ENCODE measurements around the gene GTF2B.

DNA sequence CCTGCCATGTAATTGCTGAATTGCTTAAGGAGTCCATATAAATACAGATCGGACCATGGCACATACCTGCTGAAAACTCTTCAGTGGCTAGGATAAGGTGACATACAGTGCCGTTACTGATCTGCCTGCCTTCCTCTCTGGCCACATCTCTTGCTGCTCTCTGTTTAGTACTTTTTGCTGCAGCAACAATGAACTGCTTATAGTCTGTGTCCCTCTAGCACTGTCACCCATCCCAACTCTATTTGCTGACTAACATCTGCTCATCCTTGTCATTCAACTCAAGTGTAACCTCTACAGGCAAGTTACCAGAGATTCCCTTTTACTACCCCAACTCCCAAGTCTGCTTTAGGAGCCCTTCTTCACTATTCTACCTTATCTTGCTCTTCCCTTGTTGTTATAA lies 65.6 kb downstream of the GTF2B start:
- TF ChIP-seq, protein P1, sequence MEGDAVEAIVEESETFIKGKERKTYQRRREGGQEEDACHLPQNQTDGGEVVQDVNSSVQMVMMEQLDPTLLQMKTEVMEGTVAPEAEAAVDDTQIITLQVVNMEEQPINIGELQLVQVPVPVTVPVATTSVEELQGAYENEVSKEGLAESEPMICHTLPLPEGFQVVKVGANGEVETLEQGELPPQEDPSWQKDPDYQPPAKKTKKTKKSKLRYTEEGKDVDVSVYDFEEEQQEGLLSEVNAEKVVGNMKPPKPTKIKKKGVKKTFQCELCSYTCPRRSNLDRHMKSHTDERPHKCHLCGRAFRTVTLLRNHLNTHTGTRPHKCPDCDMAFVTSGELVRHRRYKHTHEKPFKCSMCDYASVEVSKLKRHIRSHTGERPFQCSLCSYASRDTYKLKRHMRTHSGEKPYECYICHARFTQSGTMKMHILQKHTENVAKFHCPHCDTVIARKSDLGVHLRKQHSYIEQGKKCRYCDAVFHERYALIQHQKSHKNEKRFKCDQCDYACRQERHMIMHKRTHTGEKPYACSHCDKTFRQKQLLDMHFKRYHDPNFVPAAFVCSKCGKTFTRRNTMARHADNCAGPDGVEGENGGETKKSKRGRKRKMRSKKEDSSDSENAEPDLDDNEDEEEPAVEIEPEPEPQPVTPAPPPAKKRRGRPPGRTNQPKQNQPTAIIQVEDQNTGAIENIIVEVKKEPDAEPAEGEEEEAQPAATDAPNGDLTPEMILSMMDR (IDR thresholded peaks at IDR 0.05 in 2 of 3, conservative IDR thresholded peaks at IDR 0.05 in 1 of 3; ENCODE audit: insufficient read depth in 2 of 3, low read depth in 1 of 3, low read length in 3 of 3), result no peak
- TF ChIP-seq ELF4 (CRISPR knock-in tag; IDR thresholded peaks at IDR 0.05) (no peak), ARID2 (IDR thresholded peaks at IDR 0.05) (no peak), POLR2A (conservative IDR thresholded peaks at IDR 0.05) (no peak), RUNX1 (IDR thresholded peaks at IDR 0.05; ENCODE audit: low read depth) (no peak)
- TF ChIP-seq, protein P2, sequence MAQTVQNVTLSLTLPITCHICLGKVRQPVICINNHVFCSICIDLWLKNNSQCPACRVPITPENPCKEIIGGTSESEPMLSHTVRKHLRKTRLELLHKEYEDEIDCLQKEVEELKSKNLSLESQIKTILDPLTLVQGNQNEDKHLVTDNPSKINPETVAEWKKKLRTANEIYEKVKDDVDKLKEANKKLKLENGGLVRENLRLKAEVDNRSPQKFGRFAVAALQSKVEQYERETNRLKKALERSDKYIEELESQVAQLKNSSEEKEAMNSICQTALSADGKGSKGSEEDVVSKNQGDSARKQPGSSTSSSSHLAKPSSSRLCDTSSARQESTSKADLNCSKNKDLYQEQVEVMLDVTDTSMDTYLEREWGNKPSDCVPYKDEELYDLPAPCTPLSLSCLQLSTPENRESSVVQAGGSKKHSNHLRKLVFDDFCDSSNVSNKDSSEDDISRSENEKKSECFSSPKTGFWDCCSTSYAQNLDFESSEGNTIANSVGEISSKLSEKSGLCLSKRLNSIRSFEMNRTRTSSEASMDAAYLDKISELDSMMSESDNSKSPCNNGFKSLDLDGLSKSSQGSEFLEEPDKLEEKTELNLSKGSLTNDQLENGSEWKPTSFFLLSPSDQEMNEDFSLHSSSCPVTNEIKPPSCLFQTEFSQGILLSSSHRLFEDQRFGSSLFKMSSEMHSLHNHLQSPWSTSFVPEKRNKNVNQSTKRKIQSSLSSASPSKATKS (CRISPR knock-in tag; IDR thresholded peaks at IDR 0.05), result no peak
- TF ChIP-seq, protein P3, sequence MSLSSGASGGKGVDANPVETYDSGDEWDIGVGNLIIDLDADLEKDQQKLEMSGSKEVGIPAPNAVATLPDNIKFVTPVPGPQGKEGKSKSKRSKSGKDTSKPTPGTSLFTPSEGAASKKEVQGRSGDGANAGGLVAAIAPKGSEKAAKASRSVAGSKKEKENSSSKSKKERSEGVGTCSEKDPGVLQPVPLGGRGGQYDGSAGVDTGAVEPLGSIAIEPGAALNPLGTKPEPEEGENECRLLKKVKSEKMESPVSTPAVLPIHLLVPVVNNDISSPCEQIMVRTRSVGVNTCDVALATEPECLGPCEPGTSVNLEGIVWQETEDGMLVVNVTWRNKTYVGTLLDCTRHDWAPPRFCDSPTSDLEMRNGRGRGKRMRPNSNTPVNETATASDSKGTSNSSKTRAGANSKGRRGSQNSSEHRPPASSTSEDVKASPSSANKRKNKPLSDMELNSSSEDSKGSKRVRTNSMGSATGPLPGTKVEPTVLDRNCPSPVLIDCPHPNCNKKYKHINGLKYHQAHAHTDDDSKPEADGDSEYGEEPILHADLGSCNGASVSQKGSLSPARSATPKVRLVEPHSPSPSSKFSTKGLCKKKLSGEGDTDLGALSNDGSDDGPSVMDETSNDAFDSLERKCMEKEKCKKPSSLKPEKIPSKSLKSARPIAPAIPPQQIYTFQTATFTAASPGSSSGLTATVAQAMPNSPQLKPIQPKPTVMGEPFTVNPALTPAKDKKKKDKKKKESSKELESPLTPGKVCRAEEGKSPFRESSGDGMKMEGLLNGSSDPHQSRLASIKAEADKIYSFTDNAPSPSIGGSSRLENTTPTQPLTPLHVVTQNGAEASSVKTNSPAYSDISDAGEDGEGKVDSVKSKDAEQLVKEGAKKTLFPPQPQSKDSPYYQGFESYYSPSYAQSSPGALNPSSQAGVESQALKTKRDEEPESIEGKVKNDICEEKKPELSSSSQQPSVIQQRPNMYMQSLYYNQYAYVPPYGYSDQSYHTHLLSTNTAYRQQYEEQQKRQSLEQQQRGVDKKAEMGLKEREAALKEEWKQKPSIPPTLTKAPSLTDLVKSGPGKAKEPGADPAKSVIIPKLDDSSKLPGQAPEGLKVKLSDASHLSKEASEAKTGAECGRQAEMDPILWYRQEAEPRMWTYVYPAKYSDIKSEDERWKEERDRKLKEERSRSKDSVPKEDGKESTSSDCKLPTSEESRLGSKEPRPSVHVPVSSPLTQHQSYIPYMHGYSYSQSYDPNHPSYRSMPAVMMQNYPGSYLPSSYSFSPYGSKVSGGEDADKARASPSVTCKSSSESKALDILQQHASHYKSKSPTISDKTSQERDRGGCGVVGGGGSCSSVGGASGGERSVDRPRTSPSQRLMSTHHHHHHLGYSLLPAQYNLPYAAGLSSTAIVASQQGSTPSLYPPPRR (CRISPR knock-in tag; IDR thresholded peaks at IDR 0.05; ENCODE audit: borderline replicate concordance), result no peak

All from K562 (cell line).